ENCODE data around the gene TBX20.

DNA sequence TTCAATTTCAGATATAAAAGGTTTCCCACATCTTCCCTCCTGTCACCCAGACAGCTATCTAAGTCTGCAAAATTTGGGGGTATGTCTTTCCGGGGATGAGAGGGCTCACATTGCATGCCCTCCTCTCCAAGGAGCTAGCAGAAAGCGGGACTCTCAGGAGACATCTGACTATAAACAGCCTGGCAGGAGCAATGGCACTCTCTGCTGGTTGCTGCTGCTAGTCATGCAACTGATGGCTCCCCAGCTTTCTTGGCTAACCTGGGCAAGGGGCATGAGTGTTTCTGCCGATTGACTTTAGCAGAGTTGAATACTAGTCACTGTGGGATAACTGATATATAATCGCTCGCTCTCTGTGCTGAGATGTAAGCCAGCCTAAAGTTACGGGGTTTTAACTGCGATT is 12.0 kb downstream of the TBX20 start:
- TF ChIP-seq, protein P1, sequence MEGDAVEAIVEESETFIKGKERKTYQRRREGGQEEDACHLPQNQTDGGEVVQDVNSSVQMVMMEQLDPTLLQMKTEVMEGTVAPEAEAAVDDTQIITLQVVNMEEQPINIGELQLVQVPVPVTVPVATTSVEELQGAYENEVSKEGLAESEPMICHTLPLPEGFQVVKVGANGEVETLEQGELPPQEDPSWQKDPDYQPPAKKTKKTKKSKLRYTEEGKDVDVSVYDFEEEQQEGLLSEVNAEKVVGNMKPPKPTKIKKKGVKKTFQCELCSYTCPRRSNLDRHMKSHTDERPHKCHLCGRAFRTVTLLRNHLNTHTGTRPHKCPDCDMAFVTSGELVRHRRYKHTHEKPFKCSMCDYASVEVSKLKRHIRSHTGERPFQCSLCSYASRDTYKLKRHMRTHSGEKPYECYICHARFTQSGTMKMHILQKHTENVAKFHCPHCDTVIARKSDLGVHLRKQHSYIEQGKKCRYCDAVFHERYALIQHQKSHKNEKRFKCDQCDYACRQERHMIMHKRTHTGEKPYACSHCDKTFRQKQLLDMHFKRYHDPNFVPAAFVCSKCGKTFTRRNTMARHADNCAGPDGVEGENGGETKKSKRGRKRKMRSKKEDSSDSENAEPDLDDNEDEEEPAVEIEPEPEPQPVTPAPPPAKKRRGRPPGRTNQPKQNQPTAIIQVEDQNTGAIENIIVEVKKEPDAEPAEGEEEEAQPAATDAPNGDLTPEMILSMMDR (IDR thresholded peaks at IDR 0.05), result no peak
- no peak for TF ChIP-seq POLR2A (IDR thresholded peaks at IDR 0.05)
